Fibroblast of skin of scalp (primary cell): ENCODE results near the gene SLC7A11.

Source experiments
- DNase-seq: peaks from one replicate; pipeline ENCODE4 v3.0.0-alpha.2; 2013

Gene SLC7A11

GRCh38 chr4:138161351-138161750 is 80.8 kb downstream of the SLC7A11 start:
- no peak for DNase-seq

- peak; percentile 88 for DNase-seq
Observed at GRCh38 chr4:138158746-138159297, 83.3 kb downstream of the SLC7A11 start.

- no peak for DNase-seq
Observed at GRCh38 chr4:138140879-138141278, 101.3 kb downstream of the SLC7A11 start.

- no peak for DNase-seq
Observed at GRCh38 chr4:138138774-138139173, 103.4 kb downstream of the SLC7A11 start.

GRCh38 chr4:138135610-138136009 is 106.5 kb downstream of the SLC7A11 start:
- DNase-seq: no peak

DNA sequence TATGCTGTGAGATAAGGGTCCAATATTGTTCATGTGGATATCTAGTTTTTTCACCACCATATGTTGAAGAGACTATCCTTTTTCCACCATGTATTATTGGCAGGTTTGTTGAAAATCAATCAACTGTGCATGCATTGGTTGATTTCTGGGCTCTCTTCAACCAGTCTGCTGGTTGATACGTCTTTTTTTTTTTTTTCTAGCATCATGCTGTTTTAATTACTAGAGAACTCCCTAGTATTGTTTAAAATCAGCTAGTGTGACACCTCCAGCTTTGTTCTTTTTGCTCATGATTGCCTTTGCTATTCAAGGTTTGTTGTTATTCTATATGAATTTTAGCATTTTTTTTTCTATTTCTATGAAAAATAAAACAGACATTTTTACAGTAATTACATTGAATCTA is 123.9 kb downstream of the SLC7A11 start:
- no peak for DNase-seq

DNA sequence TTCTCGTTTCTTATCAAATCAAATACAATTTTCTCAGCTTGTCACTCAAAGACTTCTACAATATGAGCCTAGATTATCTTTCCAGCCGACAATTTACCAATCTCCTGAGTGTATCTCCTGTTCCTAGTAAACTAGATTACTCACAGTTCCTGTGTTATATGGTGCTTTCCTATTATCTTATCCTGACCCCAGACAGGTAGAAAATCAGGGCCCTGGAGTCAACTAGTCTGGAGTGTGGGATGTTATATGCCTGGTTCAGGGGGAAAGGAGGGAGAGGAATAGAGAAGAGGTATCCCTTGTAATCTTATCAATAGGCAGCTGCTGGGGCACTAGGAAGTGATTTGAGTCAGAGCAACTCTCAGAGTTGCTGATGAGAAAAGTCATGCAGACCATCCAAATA is 127.1 kb downstream of the SLC7A11 start:
- no peak for DNase-seq

GRCh38 chr4:138114434-138114833 is 127.7 kb downstream of the SLC7A11 start:
- DNase-seq: no peak
